CD4-positive, alpha-beta T cell (primary cell): ENCODE measurements around the gene SURF2. TPM values are rescaled to one million over a fixed set of nuclear protein-coding genes. Genes with fewer than 3 reads are reported as not detected.

Experiments
- ATAC-seq: fragments of 200-7000 bp; cut with Tn5 transposase; one replicate; pipeline ENCODE4 v1.10.0; 2022; ENCODE audit warnings: mild to moderate bottlenecking; ENCODE audit not compliant: poor library complexity
- CTCF ChIA-PET: fragments of 350-600 bp; sonication (Branson Sonifier 250); formaldehyde crosslinking; loops from one replicate; lab custom pipeline; 2021; ENCODE audit warnings: antibody characterized with exemption, inconsistent platforms; lab: Charles Lee
- POLR2A ChIA-PET: fragments of 350-600 bp; sonication (Branson Sonifier 250); formaldehyde crosslinking; loops from one replicate; lab custom pipeline; 2021; ENCODE audit warnings: antibody characterized with exemption, inconsistent platforms; lab: Charles Lee
- DNase-seq, 14 experiments: peaks; one replicate each; pipeline ENCODE4 v3.0.0-alpha.2; 2013 to 2020; ENCODE audit warnings: mixed read lengths in 2 of 14
- H3K27ac ChIP-seq, 2 donors: one replicate each; pipeline versions ENCODE4 v1.5.1 to v1.7.0; 2013; ENCODE audit warnings: low read length in 2 of 2, low read depth in 1 of 2, mild to moderate bottlenecking in 1 of 2
- H3K27me3 ChIP-seq, 2 experiments: 1 replicate in 1 of 2; 2 replicates in 1 of 2; pipeline versions ENCODE4 v1.6.1 to v1.7.0; 2013; ENCODE audit warnings: low read length in 2 of 2, control low read depth in 1 of 2, mild to moderate bottlenecking in 1 of 2, moderate library complexity in 1 of 2; ENCODE audit not compliant: insufficient read depth in 2 of 2, control insufficient read depth in 1 of 2
- H3K36me3 ChIP-seq: one replicate; pipeline ENCODE4 v1.6.1; 2013; ENCODE audit warnings: low read length, control low read depth; ENCODE audit not compliant: insufficient read depth
- H3K4me1 ChIP-seq: one replicate; pipeline ENCODE4 v1.6.1; 2013; ENCODE audit warnings: low read length, control low read depth; ENCODE audit not compliant: insufficient read depth
- H3K4me3 ChIP-seq: one replicate; pipeline ENCODE4 v1.5.1; 2013; ENCODE audit warnings: mild to moderate bottlenecking, low read length, moderate library complexity
- H3K9me3 ChIP-seq, 2 experiments: 1 replicate in 1 of 2; 2 replicates in 1 of 2; pipeline versions ENCODE4 v1.6.1 to v1.7.0; 2013; ENCODE audit warnings: low read length in 2 of 2, mild to moderate bottlenecking in 2 of 2, control low read depth in 1 of 2, moderate library complexity in 1 of 2; ENCODE audit not compliant: control insufficient read depth in 1 of 2, insufficient read depth in 1 of 2
- H3K27ac Mint-ChIP-seq: one replicate; pipeline ENCODE4 v1.8.0; 2020; ENCODE audit warnings: mixed read lengths
- H3K27me3 Mint-ChIP-seq: one replicate; pipeline ENCODE4 v1.8.0; 2021; ENCODE audit warnings: mixed read lengths
- H3K36me3 Mint-ChIP-seq: one replicate; pipeline ENCODE4 v1.8.0; 2021; ENCODE audit warnings: low read depth, mixed read lengths
- H3K4me1 Mint-ChIP-seq: one replicate; pipeline ENCODE4 v1.8.0; 2021; ENCODE audit warnings: low read depth, mixed read lengths
- H3K4me3 Mint-ChIP-seq: one replicate; pipeline ENCODE4 v1.8.0; 2020; ENCODE audit warnings: mild to moderate bottlenecking, mixed read lengths
- H3K9me3 Mint-ChIP-seq: one replicate; pipeline ENCODE4 v1.8.0; 2020; ENCODE audit warnings: mixed read lengths
- CTCF ChIP-seq: fragments of 200-600 bp; IDR thresholded peaks from one replicate; pipeline ENCODE4 v1.8.0; 2022; ENCODE audit warnings: antibody characterized with exemption, mild to moderate bottlenecking
- intact Hi-C, 2 experiments: fragments of 100-400 bp; cut with DNase I in 1 of 2; cut with micrococcal nuclease in 1 of 2; formaldehyde crosslinking; loops; one replicate each; pipeline versions ENCODE4 v1.15.1 to v1.9.0; 2023 to 2025; cut with DNase I, micrococcal nuclease
- total RNA-seq, 174 experiments: library from RNA in 2 of 174; stranded (reverse) in 2 of 174; gene quantifications; one replicate each; pipeline ENCODE4 v1.2.3 and lab custom pipeline; 2021 to 2026

The SURF2 gene
- total RNA-seq, 2 experiments from 2014 or later = 12.7 TPM

- peaks cover 56% of the 10 kb centered on the region for H3K4me1 Mint-ChIP-seq
- H3K27ac ChIP-seq = no peak overlapping the region
- H3K36me3 ChIP-seq = peaks cover 63% of the 10 kb centered on the region
- ATAC-seq (no peak), DNase-seq (peak in 1 of 14 experiments; percentile 6)
- CTCF ChIA-PET = no interaction called here
- intact Hi-C loops = no loop called here
- H3K27ac Mint-ChIP-seq = no peak overlapping the region
- H3K4me1 ChIP-seq = peaks cover 66% of the 10 kb centered on the region
- no peaks in the 10 kb centered on the region for H3K9me3 ChIP-seq
- no peak overlapping the region for H3K4me3 ChIP-seq
- no peak for TF ChIP-seq CTCF
- POLR2A ChIA-PET = no interaction called here
- no peak overlapping the region for H3K4me3 Mint-ChIP-seq
- H3K27me3 ChIP-seq = no peaks in the 10 kb centered on the region
- H3K9me3 Mint-ChIP-seq = no peaks in the 10 kb centered on the region
- H3K27me3 Mint-ChIP-seq = no peaks in the 10 kb centered on the region
- H3K36me3 Mint-ChIP-seq = peaks cover 79% of the 10 kb centered on the region
These were observed 11.4 kb downstream of the SURF2 start for GRCh38 chr9:133367778-133368177.

- POLR2A ChIA-PET = no interaction called here
- no peaks in the 10 kb centered on the region for H3K9me3 Mint-ChIP-seq
- H3K27me3 ChIP-seq = no peaks in the 10 kb centered on the region
- no peak for DNase-seq
- CTCF ChIA-PET = no interaction called here
- peaks cover 72% of the 10 kb centered on the region for H3K4me1 ChIP-seq
- intact Hi-C loops = no loop called here
- no peak overlapping the region for H3K27ac ChIP-seq
- peaks cover 58% of the 10 kb centered on the region for H3K4me1 Mint-ChIP-seq
- ATAC-seq = no peak
- H3K4me3 Mint-ChIP-seq = peak overlapping the region; percentile 81
- peaks cover 63% of the 10 kb centered on the region for H3K36me3 ChIP-seq
- TF ChIP-seq CTCF = no peak
- H3K9me3 ChIP-seq = no peaks in the 10 kb centered on the region
- H3K27ac Mint-ChIP-seq = peak overlapping the region; percentile 94
- H3K4me3 ChIP-seq = no peak overlapping the region
- H3K27me3 Mint-ChIP-seq = no peaks in the 10 kb centered on the region
- peaks cover 74% of the 10 kb centered on the region for H3K36me3 Mint-ChIP-seq
These were observed 12.0 kb downstream of the SURF2 start for GRCh38 chr9:133368249-133368881.

- H3K36me3 Mint-ChIP-seq = peaks cover 64% of the 10 kb centered on the region
- ATAC-seq (no peak), DNase-seq (peak in 1 of 14 experiments; percentile 27)
- H3K9me3 Mint-ChIP-seq = no peaks in the 10 kb centered on the region
- TF ChIP-seq CTCF = no peak
- Histone ChIP-seq H3K4me1 (peaks cover 82% of the 10 kb centered on the region), H3K27me3 (no peaks in the 10 kb centered on the region), H3K4me3 (no peak overlapping the region), H3K36me3 (peaks cover 60% of the 10 kb centered on the region), H3K9me3 (no peaks in the 10 kb centered on the region), H3K27ac (peak overlapping the region in 1 of 2 donors; percentile 79)
- CTCF ChIA-PET = interaction anchor here (0.9 kb wide), 1 partner anchor 13 kb away, joined by 3 read pairs; the partner anchor contains the start of genes SURF1 and SURF2
- intact Hi-C loops = no loop called here
- H3K4me3 Mint-ChIP-seq = peak overlapping the region; percentile 31
- H3K27me3 Mint-ChIP-seq = no peaks in the 10 kb centered on the region
- H3K27ac Mint-ChIP-seq = peak overlapping the region; percentile 94
- POLR2A ChIA-PET = interaction anchor here (3.4 to 8.7 kb wide), 2 partner anchors 12 to 21 kb away, joined by 31 to 109 read pairs; partner anchors contain the start of genes MED22, RPL7A, SURF1 and SURF2
- H3K4me1 Mint-ChIP-seq = peaks cover 65% of the 10 kb centered on the region
These were observed 13.1 kb downstream of the SURF2 start for GRCh38 chr9:133369422-133369821.
